Right lobe of liver (tissue), 4 donors: Measurements from ENCODE around the gene PLA2G2D.

Source experiments
- POLR2A ChIP-seq: fragments of 450-650 bp; IDR thresholded peaks from one replicate; pipeline ENCODE4 v1.6.1; 2017; ENCODE audit warnings: antibody characterized with exemption, mild to moderate bottlenecking
- TF ChIP-seq, protein P1 (sequence below), 4 donors: fragments of 200-600 bp in 3 of 4; fragments of 450-650 bp in 1 of 4; IDR thresholded peaks; one replicate each; pipeline versions ENCODE4 v1.5.1 to v1.8.0; 2016 to 2022; ENCODE audit warnings: antibody characterized with exemption in 4 of 4, mild to moderate bottlenecking in 2 of 4
- donor health status: DM: no; HTN: no; CAD: no.
- donor health status: DM: no; HTN: no; CAD: no.
- donor health status: DM: no; HTN: yes; CAD: no.

DNA sequence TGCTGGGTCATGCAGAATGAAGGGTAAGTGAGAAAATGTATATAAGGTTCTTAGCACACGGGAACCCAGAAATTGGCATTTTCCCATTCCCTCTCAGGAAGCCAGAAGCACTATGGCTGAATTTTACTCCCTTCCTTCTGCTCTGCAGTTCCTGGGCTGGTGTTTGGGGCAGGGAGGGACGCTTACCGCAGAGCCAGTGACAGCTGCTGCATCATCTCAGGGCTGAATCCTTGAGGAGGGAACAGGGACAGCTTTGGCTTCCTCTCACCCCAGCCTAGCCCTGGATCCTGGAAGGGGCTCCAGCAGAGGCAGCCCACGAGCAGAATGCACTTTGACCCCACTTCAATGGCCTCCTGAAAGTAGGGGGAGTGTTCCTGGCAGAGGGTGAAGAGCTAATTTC is 12.0 kb downstream of the PLA2G2D start:
- TF ChIP-seq, protein P1, sequence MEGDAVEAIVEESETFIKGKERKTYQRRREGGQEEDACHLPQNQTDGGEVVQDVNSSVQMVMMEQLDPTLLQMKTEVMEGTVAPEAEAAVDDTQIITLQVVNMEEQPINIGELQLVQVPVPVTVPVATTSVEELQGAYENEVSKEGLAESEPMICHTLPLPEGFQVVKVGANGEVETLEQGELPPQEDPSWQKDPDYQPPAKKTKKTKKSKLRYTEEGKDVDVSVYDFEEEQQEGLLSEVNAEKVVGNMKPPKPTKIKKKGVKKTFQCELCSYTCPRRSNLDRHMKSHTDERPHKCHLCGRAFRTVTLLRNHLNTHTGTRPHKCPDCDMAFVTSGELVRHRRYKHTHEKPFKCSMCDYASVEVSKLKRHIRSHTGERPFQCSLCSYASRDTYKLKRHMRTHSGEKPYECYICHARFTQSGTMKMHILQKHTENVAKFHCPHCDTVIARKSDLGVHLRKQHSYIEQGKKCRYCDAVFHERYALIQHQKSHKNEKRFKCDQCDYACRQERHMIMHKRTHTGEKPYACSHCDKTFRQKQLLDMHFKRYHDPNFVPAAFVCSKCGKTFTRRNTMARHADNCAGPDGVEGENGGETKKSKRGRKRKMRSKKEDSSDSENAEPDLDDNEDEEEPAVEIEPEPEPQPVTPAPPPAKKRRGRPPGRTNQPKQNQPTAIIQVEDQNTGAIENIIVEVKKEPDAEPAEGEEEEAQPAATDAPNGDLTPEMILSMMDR (IDR thresholded peaks at IDR 0.05) = no peak
- TF ChIP-seq POLR2A = no peak
